Suprapubic skin (tissue), 3 donors: ENCODE measurements around the gene ADAMTS8.

ENCODE experiments used
- CTCF ChIP-seq, 2 donors: fragments of 200-600 bp in 1 of 2; fragments of 450-650 bp in 1 of 2; sonication (generic) in 1 of 2; IDR thresholded peaks; one replicate each; pipeline ENCODE4 v1.5.1; 2016 to 2019; ENCODE audit warnings: antibody characterized with exemption in 2 of 2, mild to moderate bottlenecking in 1 of 2, moderate library complexity in 1 of 2
- POLR2A ChIP-seq, 2 donors: fragments of 450-650 bp; IDR thresholded peaks; one replicate each; pipeline ENCODE4 v1.6.1; 2017; ENCODE audit warnings: antibody characterized with exemption in 2 of 2, mild to moderate bottlenecking in 2 of 2, moderate library complexity in 2 of 2

DNA sequence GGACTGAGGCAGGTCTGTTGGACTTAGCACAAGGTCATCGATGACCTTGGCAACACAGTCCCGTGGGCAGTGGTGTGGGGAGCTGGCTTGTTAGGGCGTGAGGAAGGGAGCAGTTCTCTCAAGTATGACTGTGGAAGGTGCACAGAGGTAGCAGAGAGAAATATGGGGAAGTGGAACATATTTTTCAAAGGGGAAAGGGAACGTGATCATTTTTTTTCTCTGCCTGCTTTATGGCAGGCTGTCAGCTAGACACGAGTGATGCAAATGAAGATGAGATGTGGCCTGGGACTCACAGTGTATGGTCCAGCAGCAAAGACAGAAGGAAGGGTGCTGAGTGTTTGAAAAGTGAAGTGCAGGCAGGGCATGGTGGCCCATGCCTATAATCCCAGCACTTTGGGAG is 30.6 kb downstream of the ADAMTS8 start:
- TF ChIP-seq POLR2A (IDR thresholded peaks at IDR 0.05): no peak
- no peak for TF ChIP-seq CTCF (IDR thresholded peaks at IDR 0.05)
